GM18517 (cell line): Measurements from ENCODE around the gene BSPRY.

ENCODE experiments used
- ATAC-seq: cut with Tn5 transposase; IDR thresholded peaks from one replicate; pipeline ENCODE4 v1.9.1; 2021; ENCODE audit warnings: mild to moderate bottlenecking, moderate library complexity; ENCODE audit not compliant: unreplicated experiment

BSPRY gene

DNA sequence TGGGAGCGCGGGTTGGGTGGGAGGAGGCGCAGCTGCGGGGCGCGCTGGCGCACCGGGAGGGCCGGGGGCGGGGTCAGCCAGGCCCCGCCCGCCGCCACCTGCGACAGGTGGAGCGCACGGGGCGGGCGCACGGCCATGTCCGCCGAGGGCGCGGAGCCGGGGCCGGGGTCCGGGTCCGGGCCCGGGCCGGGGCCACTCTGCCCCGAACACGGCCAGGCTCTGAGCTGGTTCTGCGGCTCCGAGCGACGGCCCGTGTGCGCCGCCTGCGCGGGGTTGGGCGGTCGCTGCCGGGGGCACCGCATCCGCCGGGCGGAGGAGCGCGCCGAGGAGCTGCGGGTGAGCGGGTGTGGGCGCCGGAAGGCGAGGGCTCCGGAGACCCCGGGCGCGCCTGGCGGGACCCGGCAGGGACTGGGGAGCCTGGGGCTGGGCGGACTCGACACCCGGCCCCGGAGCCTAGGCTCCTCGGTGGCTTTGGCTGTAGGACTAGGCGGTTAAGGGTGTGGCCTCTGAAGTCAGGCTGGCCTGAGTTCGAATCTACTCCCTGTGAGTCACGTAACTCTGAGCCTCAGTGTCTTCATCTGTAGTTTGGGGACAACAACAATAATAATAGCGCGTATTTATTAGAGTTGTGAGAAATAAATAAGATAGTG, at the start of gene BSPRY:
Gene BSPRY, plus strand, starts transcription at position 97 of the 650 bp plus-strand sequence. Its CDS starts 39 bp downstream, at position 136.
- ATAC-seq, result no peak

GRCh38 chr9:113299800-113300292, 49.5 kb upstream of the BSPRY start:
- ATAC-seq, result no peak

- ATAC-seq, result no peak
Observed at GRCh38 chr9:113301548-113301947, 47.8 kb upstream of the BSPRY start.

DNA sequence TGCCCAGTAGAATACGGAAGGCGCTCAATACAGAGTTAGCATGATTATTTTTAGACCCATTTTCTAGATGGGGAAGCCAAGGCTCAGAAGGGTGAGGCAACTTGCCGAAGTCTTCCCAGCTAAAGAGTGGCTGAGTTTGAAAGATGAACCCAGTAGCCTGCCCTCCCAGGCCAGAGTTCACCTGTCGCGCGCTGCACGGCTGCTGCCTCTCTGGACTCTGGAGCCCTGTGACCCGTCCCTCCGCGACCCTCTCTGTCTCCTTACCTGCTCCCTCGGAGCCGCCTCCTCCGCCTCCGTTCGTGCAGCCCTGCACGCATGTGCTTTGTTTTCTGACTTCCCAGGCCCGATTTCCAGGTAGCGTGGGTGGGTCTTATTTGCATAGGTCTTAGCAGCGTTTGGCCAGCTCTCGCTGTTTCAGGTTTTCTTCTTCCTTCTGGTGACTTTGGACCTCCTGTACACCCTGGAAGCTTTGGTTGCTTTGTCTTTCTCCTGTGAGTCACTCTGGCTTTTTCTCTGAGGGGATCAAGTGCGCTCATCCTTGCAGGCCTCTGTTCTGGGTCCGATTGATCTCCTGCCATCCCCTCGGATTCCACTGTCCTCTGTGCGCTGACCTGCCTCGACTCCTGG, 46.4 kb upstream of the BSPRY start, which contains the start of gene RNF183:
Gene RNF183, minus strand, starts transcription at position 585 of the 627 bp plus-strand sequence. CDS start 5,192 bp downstream, outside the sequence.
- no peak for ATAC-seq

GRCh38 chr9:113306566-113306965, 42.8 kb upstream of the BSPRY start:
- ATAC-seq, result no peak

- no peak for ATAC-seq
Observed at GRCh38 chr9:113307396-113307975, 41.9 kb upstream of the BSPRY start.

GRCh38 chr9:113309204-113309813, 40.0 kb upstream of the BSPRY start:
- ATAC-seq, result no peak

- no peak for ATAC-seq
Observed at GRCh38 chr9:113310538-113310937, 38.8 kb upstream of the BSPRY start.

GRCh38 chr9:113311961-113312360, 37.4 kb upstream of the BSPRY start:
- ATAC-seq, result no peak

DNA sequence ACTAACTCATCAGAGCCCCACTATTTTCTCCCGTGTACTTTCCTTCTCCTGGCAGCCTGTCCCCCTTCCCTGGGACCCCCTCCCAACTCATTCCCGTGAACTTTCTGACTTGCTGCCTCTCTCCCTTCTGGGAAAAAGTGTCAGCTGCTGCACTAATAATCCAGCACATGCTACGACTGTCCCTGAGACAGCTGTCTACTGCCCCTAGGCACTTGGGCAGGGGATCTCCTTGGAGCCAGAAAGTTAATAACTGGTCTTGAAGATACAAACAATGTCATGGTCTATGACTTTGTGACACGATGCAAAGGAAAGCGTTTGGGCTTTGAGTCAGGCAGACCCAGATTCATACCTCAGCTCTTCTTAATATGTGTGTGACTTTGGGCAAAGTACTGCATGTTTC, 36.1 kb upstream of the BSPRY start:
- ATAC-seq, result no peak

- no peak for ATAC-seq
Observed at GRCh38 chr9:113315231-113315630, 34.1 kb upstream of the BSPRY start.

GRCh38 chr9:113316030-113316429, 33.3 kb upstream of the BSPRY start:
- no peak for ATAC-seq

- ATAC-seq, result no peak
Observed at GRCh38 chr9:113317777-113318176, 31.6 kb upstream of the BSPRY start.

GRCh38 chr9:113319054-113319453, 30.3 kb upstream of the BSPRY start:
- ATAC-seq, result no peak

DNA sequence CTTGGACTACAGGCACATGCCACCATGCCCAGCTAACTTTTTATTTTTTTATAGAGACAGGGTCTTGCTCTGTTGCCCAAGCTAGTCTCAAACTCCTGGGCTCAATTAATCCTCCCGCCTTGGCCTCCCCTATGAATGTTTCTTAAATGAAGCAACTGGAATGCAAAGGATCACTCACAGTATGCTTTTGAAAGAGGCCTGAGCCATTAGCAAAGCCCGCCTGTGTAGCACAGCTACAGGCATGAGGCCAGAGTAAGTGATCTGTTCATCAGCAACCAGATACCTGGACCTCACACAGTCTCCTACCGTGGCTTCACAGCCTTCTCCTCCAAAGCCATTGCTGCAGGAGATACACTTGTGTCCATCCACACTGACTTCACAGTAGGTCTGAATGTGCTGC, 29.3 kb upstream of the BSPRY start:
- ATAC-seq, result no peak

- no peak for ATAC-seq
Observed at GRCh38 chr9:113322671-113323070, 26.7 kb upstream of the BSPRY start.

GRCh38 chr9:113326230-113326629, 23.1 kb upstream of the BSPRY start:
- ATAC-seq, result no peak

DNA sequence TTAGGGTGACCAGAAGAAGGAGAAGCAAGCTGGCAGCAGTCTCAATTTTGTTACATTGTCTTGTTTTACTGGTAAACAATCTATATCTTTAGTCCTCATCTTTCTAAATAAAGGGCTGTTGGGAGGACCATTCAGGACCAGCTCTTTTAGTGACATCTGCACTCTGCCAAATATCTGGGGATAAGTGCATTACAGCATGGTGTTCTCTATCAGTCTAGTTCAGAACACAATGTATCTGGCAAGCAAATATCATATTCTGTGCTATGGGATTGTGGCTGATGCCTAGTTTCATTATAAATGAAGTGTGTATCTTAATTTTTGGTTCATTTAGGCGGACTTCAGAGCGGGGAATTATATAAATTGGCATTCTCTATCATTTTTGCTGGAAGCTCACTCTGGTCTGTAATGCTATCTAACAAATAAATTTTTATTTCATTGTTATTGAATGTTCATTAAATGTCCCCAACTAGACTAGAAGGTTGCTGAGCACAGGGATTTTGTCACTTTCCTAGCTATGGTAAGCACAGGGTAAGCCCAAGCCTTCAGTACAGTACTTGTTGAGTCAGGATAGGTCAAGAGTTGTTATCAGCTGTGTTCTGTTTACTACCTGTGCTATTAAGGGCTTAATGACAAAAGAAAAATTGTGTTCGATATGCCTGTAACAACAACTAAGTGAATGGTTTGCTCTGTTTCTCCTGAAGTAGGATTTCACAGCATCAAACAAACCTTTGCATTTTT, 21.1 kb upstream of the BSPRY start:
- ATAC-seq, result no peak

GRCh38 chr9:113331780-113332179, 17.6 kb upstream of the BSPRY start:
- no peak for ATAC-seq

GRCh38 chr9:113337714-113338113, 11.6 kb upstream of the BSPRY start:
- no peak for ATAC-seq
